ENCODE data around the gene MET. TPM values are rescaled to one million over a fixed set of nuclear protein-coding genes. Genes with fewer than 3 reads are reported as not detected.
"Not testable (repeated sequence)": the region's sequence is repeated elsewhere in the genome, so short reads cannot be mapped to it uniquely, and the experiment has no call there.

MET gene
- total and polyA plus RNA-seq, 12 donors, result 3.1 to 23.3 (median 15.0) TPM

GRCh38 chr7:116636997-116637396 is 35.0 kb upstream of the MET start:
- intact Hi-C loops (cut with DNase I), result no loop called here
- H3K4me1 ChIP-seq, result peaks cover 0 to 4% (median 0%) of the 10 kb centered on the region in 9 donors
- WGBS, 2 donors, result 87 to 89% methylated on average over 4 of the region's 4 CpGs
- DNase-seq (no peak), ATAC-seq (no peak)
- H3K27me3 ChIP-seq, result no peaks in the 10 kb centered on the region
- no peak for TF ChIP-seq CTCF (IDR thresholded peaks at IDR 0.05)
- no peak overlapping the region for H3K4me3 ChIP-seq
- H3K36me3 ChIP-seq, result no peaks in the 10 kb centered on the region
- no peak overlapping the region for H3K27ac ChIP-seq
- no peaks in the 10 kb centered on the region for H3K9me3 ChIP-seq

GRCh38 chr7:116638592-116638991 is 33.4 kb upstream of the MET start:
- H3K27me3 ChIP-seq; H3K9me3 ChIP-seq; H3K36me3 ChIP-seq; H3K4me3 ChIP-seq; H3K4me1 ChIP-seq; ATAC-seq; H3K27ac ChIP-seq; intact Hi-C loops (cut with DNase I): not testable (repeated sequence)
- peak in 1 of 2 donors; percentile 9 for DNase-seq
- 96 to 97% methylated on average over 29 of the region's 29 CpGs for WGBS, 2 donors

GRCh38 chr7:116641551-116642153 is 30.3 kb upstream of the MET start:
- no peaks in the 10 kb centered on the region for H3K27me3 ChIP-seq
- 97 to 100% methylated on average over 2 of the region's 2 CpGs for WGBS, 2 donors
- intact Hi-C loops (cut with DNase I), result no loop called here
- H3K27ac ChIP-seq, result no peak overlapping the region
- no peak overlapping the region for H3K4me3 ChIP-seq
- H3K4me1 ChIP-seq, result no peaks in the 10 kb centered on the region
- no peak for ATAC-seq
- H3K9me3 ChIP-seq, result no peaks in the 10 kb centered on the region
- TF ChIP-seq CTCF (IDR thresholded peaks at IDR 0.05), result no peak
- no peak for DNase-seq
- no peaks in the 10 kb centered on the region for H3K36me3 ChIP-seq

- H3K9me3 ChIP-seq; ATAC-seq; H3K4me3 ChIP-seq; H3K27me3 ChIP-seq; DNase-seq; H3K36me3 ChIP-seq; intact Hi-C loops (cut with DNase I); H3K27ac ChIP-seq: not testable (repeated sequence)
- WGBS, 2 donors, result 80 to 89% methylated on average over 4 of the region's 4 CpGs
- peaks cover 0 to 11% (median 0%) of the 10 kb centered on the region in 9 donors for H3K4me1 ChIP-seq
Measured at GRCh38 chr7:116643148-116643547, 28.8 kb upstream of the MET start.

GRCh38 chr7:116644628-116645027 is 27.4 kb upstream of the MET start:
- intact Hi-C loops (cut with DNase I), result no loop called here
- WGBS, 2 donors, result 80 to 81% methylated on average over 6 of the region's 6 CpGs
- H3K4me1 ChIP-seq, result peaks cover 0 to 11% (median 0%) of the 10 kb centered on the region in 9 donors
- no peak overlapping the region for H3K27ac ChIP-seq
- H3K27me3 ChIP-seq, result no peaks in the 10 kb centered on the region
- no peak for TF ChIP-seq CTCF (IDR thresholded peaks at IDR 0.05)
- H3K9me3 ChIP-seq, result no peaks in the 10 kb centered on the region
- no peak overlapping the region for H3K4me3 ChIP-seq
- no peaks in the 10 kb centered on the region for H3K36me3 ChIP-seq
- no peak for DNase-seq
- no peak for ATAC-seq

Data from heart right ventricle (tissue), 16 donors.